GM15510 (cell line): ENCODE results near the gene NXPH3.

Experiments
- POLR2A ChIP-seq: IDR thresholded peaks from 3 replicates; pipeline ENCODE4 v1.6.1; 2011; ENCODE audit warnings: borderline replicate concordance; ENCODE audit not compliant: insufficient read length; ENCODE audit errors: extremely low read depth

The NXPH3 gene

DNA sequence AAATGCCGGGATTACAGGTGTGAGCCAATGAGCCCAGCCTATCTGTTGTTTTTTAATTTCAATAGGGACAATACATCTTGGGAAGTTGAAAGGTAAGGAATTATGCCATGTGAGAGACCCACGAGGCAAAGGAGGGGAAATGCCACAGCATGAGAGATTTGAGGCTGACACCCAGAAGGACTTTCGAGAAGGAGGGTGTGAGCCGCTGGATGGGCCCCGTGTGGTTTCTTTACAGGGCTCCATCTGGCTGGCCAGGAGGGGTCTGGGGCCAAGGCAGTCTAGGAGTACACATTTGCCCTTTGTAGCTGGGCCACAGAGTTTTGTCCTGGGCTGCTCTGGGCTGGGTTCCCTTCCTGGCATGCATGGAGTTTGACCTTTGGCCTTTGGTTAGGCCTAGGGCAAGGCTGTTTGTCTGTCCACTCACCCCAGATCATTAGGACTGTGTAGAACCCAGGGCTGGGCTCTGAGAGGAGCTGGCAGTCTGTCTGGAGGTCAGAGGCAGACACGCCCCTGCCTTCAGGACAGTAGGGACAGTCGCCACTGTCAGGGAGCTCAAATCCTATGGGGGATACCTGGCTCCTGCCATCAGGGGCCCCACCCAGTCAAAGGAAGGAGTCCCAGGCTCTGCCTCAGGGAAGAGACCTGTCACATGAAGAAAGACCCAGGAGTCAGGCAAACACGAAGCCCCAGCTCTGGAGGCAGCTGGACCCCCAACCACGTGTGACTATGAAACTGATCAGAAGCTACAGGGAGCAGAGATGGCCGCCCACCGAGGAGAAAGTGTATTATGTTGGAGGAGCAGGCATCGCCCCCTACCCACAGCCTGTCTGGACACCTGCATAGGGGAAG is 24.2 kb upstream of the NXPH3 start:
- no peak for TF ChIP-seq POLR2A

DNA sequence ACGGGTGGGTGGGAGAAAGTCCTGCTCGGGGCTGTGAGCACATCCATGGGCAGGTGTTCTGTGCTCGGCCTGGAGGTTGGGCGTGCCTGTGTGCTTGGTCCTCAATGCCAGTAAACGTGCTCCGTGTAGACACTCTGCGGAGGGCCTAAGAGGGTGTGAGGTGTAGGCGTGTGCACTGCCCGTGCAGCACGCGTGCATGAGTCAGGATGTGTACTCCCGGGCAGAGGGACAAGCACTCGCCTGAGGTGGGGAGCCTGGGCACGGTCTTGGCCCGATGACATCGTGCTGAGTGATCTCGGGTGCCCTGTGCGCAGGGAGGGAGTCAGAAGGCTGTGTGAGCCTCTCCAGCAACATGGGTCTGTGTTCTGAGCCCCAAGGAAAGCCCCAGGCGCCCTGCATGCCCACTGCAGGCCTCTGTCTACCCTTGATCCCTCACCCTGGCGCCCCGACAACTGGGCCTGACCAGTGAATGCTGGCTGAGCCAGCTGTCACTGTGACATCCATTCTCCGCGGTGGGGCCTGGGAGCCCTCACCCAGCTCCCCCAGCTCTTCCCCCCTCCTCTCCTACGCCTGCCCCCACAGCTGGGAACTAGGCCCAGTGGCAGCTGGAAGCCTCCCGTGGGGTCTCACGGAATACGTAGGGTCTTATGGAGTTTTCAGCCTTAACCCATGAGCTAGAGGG is 23.5 kb upstream of the NXPH3 start:
- no peak for TF ChIP-seq POLR2A

DNA sequence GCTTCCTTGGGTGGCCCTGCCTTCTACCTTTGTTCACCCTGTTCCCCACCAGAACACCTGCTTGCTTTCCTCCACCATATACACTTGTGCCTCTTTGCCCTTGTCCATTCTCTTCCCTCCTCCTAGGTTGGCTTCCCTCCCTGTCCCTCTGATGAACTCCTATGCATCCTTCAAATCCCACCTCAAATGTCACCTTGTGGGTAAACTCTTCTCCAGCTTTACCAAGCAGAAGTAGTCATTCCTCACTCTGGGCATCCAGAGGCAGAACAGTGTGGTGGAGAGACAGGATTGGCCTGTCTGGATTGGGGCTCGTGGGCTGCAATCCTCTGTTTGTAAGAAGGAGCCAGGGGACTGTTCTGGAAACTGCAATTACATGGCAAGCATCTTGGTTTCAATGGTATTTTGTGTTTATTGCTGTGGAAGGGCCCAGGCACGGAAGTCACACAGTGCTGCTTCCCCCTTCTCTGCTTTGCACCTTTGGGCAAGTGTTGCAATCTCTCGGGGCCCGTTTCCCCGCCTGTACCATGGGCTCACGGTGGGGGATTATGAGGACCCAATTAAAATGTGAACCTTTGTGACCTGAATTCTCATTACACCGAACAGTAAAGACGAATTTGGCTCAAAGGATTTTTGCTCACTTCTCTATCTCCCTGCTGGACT is 21.9 kb upstream of the NXPH3 start:
- TF ChIP-seq POLR2A = no peak

DNA sequence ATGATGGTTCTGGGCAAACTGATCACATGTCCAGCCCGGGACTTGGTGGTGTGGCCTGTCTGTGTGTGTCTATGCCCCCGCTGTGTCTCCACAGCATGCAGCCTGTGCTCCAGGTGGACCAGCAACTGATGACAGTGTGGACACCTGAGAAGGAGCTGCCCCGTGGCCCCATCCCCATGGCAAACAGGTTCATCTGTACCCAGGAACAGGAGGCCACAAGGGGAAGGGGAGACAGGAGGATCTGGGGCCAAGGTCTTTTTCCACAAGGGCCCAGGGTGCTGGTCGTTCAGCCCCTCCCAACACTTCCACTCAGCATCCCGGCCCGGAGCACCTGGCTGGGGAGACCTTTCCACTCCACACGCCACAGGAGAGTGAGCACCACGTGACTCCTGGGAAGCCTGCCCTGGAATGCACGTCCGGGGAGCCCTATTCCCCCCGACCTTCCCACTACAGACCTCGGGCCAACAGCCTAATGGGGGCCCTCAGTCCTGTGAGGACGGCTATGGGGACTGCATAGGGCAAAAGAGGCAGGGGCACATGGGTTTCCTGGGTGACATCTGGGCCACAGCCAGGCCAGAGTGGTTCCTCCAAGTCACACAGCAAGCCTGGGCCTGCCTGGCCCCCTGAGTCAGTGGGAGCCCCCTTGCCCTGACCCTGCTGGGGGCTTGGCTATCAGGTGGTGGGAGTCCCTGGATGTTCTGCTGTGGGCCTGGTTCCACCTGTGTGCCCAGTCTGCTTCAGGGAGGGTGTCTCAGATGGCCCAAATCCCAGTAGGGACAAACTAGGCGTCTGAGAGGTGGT is 20.8 kb upstream of the NXPH3 start:
- TF ChIP-seq POLR2A = no peak

DNA sequence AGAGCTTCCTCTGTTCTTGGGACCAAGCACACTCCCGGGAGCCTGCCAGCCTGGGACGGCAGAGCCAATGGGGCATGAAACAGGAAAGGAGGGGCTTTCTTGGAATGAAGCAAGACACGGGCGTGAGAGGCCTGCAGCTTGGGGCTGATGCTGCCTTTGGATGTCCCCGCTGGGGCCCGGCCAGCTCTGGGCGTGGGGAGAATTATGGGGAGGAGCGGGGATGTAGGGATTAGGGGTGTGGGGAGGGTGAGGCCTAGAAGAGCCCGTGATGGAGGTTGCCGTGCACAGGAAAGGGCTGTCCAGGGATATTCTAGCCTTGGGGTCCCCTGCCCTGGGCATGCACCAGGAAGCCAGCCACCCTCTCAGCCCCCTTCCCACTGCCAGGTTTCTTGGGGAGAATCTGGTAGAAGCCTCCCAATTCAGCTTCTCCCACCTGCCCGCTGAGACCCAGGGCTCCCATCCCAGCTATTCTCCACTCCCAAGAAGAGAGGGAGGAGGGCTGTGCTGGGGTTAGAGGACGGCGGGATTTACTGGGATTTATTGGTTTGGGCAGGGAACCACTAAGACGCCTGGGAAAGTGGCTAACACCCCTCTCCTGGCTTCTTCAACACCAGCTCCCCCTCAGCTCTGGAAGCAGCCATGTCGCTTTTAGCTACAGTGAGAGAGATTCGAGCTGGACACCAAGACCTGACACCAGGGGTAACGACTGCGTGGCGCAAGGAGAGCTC is 20.0 kb upstream of the NXPH3 start:
- TF ChIP-seq POLR2A = no peak

DNA sequence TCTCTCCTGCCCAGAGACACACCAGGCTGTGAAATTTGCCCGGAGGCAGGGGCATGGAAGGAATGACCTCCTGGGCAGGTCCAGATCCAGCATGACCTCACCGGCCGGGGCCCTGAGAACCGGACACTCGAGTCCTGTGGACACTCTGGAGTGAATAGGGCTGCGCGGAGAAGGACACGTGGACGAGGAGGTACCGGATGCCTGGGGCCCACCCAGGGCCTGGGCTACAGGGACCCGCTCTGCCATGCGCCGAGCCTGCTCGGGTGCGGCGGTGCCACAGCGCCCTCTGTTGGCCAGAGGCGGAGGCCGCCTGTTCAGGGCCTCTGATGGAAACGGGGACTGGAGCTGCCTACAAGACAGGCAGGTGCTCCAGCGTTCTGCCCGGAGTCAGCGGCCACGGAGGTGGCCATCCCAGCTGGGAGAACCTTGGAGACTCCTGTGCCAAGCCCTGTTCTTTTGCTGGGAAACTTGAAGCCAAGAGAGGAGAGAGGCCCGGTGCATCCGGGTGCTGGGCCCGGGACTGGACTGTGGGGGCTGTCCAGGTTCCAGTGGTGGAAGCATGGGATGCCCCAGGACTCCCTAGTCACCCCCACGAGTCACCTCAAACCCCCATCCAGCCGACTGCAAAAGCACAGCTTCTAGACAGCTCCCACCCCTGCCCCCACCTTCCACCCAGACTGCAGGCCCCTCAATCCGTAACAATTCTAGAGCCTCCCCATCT is 19.3 kb upstream of the NXPH3 start:
- TF ChIP-seq POLR2A = no peak

DNA sequence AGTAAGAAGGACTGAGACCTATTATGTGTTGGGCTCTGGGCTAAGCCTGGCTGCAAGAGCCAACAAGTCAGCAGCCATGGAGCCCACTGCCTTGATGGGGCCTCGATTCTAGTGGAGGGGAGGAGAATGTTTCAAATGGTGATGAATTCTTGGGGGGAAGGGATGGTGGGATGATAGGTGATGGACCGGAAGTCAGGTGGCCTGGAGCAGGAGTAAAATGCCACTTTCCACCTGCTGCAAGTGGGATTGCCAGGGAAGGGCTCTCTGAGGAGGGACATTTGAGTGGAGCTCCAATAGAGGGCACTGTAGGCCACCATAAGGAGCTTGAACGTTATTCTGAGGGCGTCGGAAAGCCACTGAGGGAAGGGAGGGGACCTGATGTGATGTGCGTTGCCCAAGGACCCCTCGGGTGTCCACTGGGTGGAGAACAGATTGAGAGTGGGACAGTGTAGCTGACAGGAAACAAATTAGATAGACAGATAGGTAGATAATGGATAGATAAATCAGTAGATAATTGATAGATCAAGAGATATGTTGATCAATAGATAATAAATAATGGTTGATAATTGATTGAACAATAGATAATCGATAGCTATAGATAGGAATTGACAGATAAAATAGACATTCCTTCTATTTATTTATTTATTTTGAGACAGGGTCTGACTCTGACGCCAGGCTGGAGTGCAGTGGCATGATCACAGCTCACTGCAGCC is 18.2 kb upstream of the NXPH3 start:
- TF ChIP-seq POLR2A = no peak

DNA sequence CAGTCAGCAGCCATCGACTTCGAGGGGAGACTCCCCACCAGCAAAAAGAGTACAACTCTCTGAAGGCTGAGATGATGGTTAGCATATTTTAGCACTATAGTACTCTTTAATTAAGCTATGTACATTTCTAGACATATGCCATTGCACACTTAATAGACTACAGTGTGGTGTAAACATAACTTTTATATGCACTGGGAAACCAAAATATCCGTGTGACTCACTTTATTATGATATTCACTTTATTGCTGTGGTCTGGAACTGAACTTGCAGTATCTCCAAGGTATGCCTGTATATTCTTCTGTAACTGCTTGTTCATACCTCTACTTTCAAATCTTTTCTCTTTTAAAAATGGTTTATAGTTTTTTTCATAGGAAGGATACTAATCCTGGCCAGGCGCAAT is 11.0 kb upstream of the NXPH3 start:
- no peak for TF ChIP-seq POLR2A

DNA sequence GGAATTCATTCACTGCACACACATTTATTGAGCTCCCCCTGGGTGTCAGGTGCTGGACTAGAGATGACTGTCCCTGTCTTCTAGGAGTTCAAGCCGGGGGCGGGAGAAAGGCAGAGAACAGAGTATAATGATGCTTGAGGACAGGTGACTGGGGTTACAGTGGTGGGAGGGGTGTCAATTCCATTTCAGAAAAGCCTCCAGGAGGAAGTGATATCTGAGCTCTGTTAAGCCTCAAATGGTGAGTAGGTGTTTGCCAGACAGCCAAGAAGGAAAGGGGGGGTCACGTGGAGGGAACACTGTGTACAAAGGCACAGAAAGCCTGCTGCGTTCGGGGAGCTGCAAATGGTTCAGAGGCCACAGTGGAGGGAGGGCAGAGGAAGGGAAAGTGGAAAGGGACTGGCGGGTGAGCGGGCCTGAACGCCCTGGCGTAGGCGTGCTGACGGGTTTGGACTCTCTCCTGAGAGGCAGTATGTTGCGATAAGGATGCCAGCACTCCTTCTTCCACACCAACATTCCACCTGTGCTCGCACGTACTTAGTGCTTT is 9.7 kb upstream of the NXPH3 start:
- no peak for TF ChIP-seq POLR2A

DNA sequence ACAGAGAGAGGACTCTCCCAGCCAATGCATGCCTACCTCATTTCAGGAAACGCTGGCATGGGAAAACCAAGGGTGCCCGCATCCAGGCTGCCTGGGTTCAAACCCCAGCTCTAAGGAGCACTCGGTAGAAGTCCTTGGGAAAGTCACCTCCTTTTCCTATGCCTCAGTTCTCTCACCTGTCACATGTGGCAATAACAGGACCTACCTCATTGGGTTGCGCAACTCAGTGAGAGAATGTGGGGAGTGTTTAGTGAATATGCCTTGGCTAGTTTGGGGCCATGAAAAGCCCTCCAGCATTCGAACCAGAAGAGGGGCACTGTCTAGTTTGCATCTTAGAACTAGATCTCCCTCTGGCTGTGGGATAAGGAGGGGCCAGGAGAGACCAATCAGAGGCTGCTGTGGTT is 9.0 kb upstream of the NXPH3 start:
- no peak for TF ChIP-seq POLR2A

DNA sequence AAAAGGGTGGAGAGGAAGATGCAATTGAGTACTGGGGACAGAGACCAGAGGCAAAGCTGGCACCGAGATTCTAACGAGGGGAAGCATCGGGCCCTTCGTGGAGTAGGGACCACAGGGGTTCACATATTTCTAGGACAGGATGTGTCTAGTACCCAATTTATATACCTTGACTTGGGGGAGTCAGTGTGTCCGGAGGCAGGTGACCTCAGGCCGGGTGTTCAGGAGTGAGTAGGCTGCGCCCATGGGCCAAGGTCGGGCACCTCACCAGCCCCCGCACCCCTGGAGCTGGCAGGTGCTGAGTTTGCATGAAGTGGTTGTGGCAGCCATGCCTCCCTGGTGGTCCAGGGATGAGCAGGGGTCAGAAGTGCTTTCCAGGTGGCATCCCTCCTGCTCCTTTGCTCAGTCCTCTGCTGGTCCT is 8.6 kb upstream of the NXPH3 start:
- TF ChIP-seq POLR2A = no peak

DNA sequence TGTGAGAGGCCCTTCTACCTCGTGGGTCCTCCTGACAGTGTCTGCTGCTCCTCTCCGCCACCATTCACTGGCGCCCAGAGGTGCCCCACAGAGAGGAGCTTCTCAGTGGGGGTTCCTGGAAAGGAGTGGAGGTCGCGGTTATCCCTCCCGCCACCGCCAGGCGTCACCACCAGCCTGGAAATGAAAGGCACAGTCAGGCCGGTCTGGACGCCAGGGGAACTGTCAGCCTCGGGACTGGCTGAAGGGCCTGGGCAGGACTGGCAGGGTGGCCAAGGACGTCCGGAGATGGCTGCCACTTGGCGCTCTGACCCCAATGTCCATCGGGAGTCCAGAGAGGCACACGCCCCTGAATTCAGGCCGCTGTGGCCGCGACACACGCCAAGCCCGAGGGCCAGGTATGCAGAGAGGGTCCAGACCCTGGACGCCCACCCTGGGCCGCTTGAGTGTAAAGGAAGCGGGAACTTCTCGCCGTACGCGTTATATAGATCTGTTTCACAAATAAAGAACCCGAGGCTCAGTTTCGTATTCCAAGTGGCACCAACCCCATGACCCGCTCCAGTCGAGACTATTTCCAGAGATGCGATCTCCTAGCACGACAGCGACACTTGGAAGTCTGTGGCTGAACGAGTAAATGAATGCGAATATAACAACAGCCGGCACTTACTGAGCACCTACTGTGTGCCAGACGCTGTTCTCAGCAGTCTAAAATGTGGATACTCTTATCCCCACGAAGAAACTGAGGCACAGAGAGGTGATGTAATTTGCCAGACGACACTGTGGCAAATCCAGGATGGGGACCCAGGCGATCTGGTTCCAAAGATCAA is 7.6 kb upstream of the NXPH3 start:
- no peak for TF ChIP-seq POLR2A
